GM10266 (cell line): ENCODE results near the gene GPANK1.

Experiments used
- DNase-seq: peaks from one replicate; pipeline ENCODE4 v3.0.0; 2012; ENCODE audit errors: extremely low spot score
- CTCF ChIP-seq: IDR thresholded peaks from 2 replicates; pipeline ENCODE4 v1.5.1; 2012; ENCODE audit warnings: mild to moderate bottlenecking, low read depth; ENCODE audit not compliant: control insufficient read depth, insufficient read depth; ENCODE audit errors: missing control alignments

Gene GPANK1

GRCh38 chr6:31660381-31661261, 4.2 kb downstream of the GPANK1 start, which contains the start of gene C6orf47:
C6orf47 (minus strand) TSS chr6:31660778; CDS start chr6:31659947, 831 bp downstream.
- DNase-seq = peak; percentile 85
- no peak for TF ChIP-seq CTCF

- DNase-seq = no peak
- TF ChIP-seq CTCF = no peak
These were observed 5.0 kb downstream of the GPANK1 start for GRCh38 chr6:31659649-31660380.

GRCh38 chr6:31658983-31659648, 5.7 kb downstream of the GPANK1 start:
- DNase-seq = no peak
- TF ChIP-seq CTCF = no peak

GRCh38 chr6:31658158-31658688, 6.6 kb downstream of the GPANK1 start:
- TF ChIP-seq CTCF = no peak
- no peak for DNase-seq

- no peak for TF ChIP-seq CTCF
- no peak for DNase-seq
These were observed 7.2 kb downstream of the GPANK1 start for GRCh38 chr6:31657406-31658157.

- no peak for TF ChIP-seq CTCF
- no peak for DNase-seq
These were observed 9.2 kb downstream of the GPANK1 start, which contains the start of gene APOM for GRCh38 chr6:31655349-31656237. APOM (plus strand) TSS chr6:31655894; CDS start chr6:31655967, 73 bp downstream.
